Endothelial cell of umbilical vein (primary cell): ENCODE data around the gene IL16. TPM values are rescaled to one million over a fixed set of nuclear protein-coding genes. Genes with fewer than 3 reads are reported as not detected.

ENCODE experiments used
- BruUV-seq: library from RNA; stranded (reverse); fragments of 400-500 nt; replicated peaks from 2 replicates; lab custom pipeline; 2021; lab: Mats Ljungman, UMichigan
- CTCF ChIA-PET: fragments of 300-600, 350-600 bp; sonication (Branson Sonifier 250); formaldehyde crosslinking; loops from one replicate; lab custom pipeline; 2021; ENCODE audit warnings: antibody characterized with exemption, inconsistent platforms; lab: Charles Lee
- POLR2A ChIA-PET: fragments of 300-600, 350-600 bp; sonication (Branson Sonifier 250); formaldehyde crosslinking; loops from one replicate; lab custom pipeline; 2021; ENCODE audit warnings: antibody characterized with exemption, inconsistent platforms; lab: Charles Lee
- DNase-seq: peaks from one replicate; pipeline ENCODE4 v3.0.0-alpha.2; 2011; ENCODE audit warnings: low read depth, low spot score
- FAIRE-seq: peaks from 2 replicates; lab custom pipeline; 2011; peaks lifted over from hg19 to GRCh38; lab: Jason Lieb, UNC
- H2AFZ ChIP-seq: 2 replicates; pipeline ENCODE4 v1.6.0; 2012; ENCODE audit warnings: low read depth, low read length, control low read depth, inconsistent platforms
- H3K27ac ChIP-seq: 2 replicates; pipeline ENCODE4 v1.5.1; 2011; ENCODE audit warnings: low read depth, mild to moderate bottlenecking, control low read depth, low read length, moderate library complexity; ENCODE audit not compliant: insufficient read depth
- H3K27me3 ChIP-seq, 2 experiments: 2 replicates each; pipeline versions ENCODE4 v1.6.0 to v1.6.1; 2011; ENCODE audit warnings: low read length in 2 of 2, mixed read lengths in 1 of 2; ENCODE audit not compliant: control insufficient read depth in 2 of 2, insufficient read depth in 2 of 2
- H3K36me3 ChIP-seq, 2 experiments: 2 replicates in 1 of 2; 3 replicates in 1 of 2; pipeline ENCODE4 v1.5.1; 2011; ENCODE audit warnings: low read length in 2 of 2, mild to moderate bottlenecking in 1 of 2, moderate library complexity in 1 of 2; ENCODE audit not compliant: control insufficient read depth in 2 of 2, insufficient read depth in 2 of 2; ENCODE audit errors: extremely low read depth in 1 of 2
- H3K4me1 ChIP-seq: 3 replicates; pipeline ENCODE4 v1.5.1; 2011; ENCODE audit warnings: mild to moderate bottlenecking, low read length; ENCODE audit not compliant: control insufficient read depth, insufficient read depth; ENCODE audit errors: extremely low read depth
- H3K4me2 ChIP-seq: 2 replicates; pipeline ENCODE4 v1.6.1; 2011; ENCODE audit warnings: low read length, control low read depth, mixed read lengths; ENCODE audit not compliant: insufficient read depth
- H3K4me3 ChIP-seq, 3 experiments: fragments of 200-600 bp in 1 of 3; sonication (generic), shearing (Covaris generic) in 1 of 3; replicated peaks in 1 of 3; 2 replicates each; pipeline ENCODE4 v1.5.1; 2011 to 2016; ENCODE audit warnings: control low read depth in 3 of 3, low read length in 3 of 3, mild to moderate bottlenecking in 2 of 3, inconsistent platforms in 1 of 3, low read depth in 1 of 3, moderate library complexity in 1 of 3; ENCODE audit not compliant: insufficient read depth in 1 of 3
- H3K79me2 ChIP-seq: 2 replicates; pipeline ENCODE4 v1.6.0; 2012; ENCODE audit warnings: low read length, inconsistent platforms; ENCODE audit not compliant: control insufficient read depth, insufficient read depth
- H3K9ac ChIP-seq: replicated peaks from 2 replicates; pipeline ENCODE3; 2011; ENCODE audit warnings: low read length, control low read depth; ENCODE audit not compliant: insufficient read depth; ENCODE audit errors: extremely low read depth
- H3K9me1 ChIP-seq: replicated peaks from 3 replicates; pipeline ENCODE4 v1.6.0; 2011; ENCODE audit warnings: mild to moderate bottlenecking, low read length; ENCODE audit not compliant: control insufficient read depth, insufficient read depth; ENCODE audit errors: extremely low read depth
- H3K9me3 ChIP-seq: replicated peaks from 2 replicates; pipeline ENCODE4 v1.5.1; 2012; ENCODE audit warnings: low read length, inconsistent platforms; ENCODE audit not compliant: control insufficient read depth, insufficient read depth
- H4K20me1 ChIP-seq: replicated peaks from 2 replicates; pipeline ENCODE3; 2011; ENCODE audit warnings: mild to moderate bottlenecking, low read length; ENCODE audit not compliant: control insufficient read depth, insufficient read depth; ENCODE audit errors: extremely low read depth
- CTCF ChIP-seq, 2 donors: IDR thresholded peaks; 1 replicate in 1 of 2; 2 replicates in 1 of 2; pipeline ENCODE4 v1.5.1; 2011; ENCODE audit warnings: low read length in 2 of 2, mild to moderate bottlenecking in 2 of 2, moderate library complexity in 2 of 2, control low read depth in 1 of 2, inconsistent platforms in 1 of 2, low read depth in 1 of 2; ENCODE audit not compliant: insufficient read depth in 1 of 2; ENCODE audit errors: extremely low read depth in 1 of 2
- EZH2 ChIP-seq: IDR thresholded peaks from 2 replicates; pipeline ENCODE4 v1.6.1; 2012; ENCODE audit warnings: borderline replicate concordance, low read depth, mild to moderate bottlenecking, moderate library complexity, low read length, inconsistent platforms; ENCODE audit not compliant: severe bottlenecking
- FOS ChIP-seq: IDR thresholded peaks from 2 replicates; pipeline ENCODE4 v1.6.1; 2011; ENCODE audit warnings: mild to moderate bottlenecking, low read length, moderate library complexity, borderline replicate concordance; ENCODE audit not compliant: insufficient read depth
- GATA2 ChIP-seq: IDR thresholded peaks from 2 replicates; pipeline ENCODE4 v1.7.0; 2011; ENCODE audit warnings: low read depth, mild to moderate bottlenecking, moderate library complexity, mixed read lengths, low read length; ENCODE audit not compliant: insufficient read length, insufficient read depth
- JUN ChIP-seq: IDR thresholded peaks from 2 replicates; pipeline ENCODE4 v1.6.1; 2011; ENCODE audit warnings: borderline replicate concordance, low read depth; ENCODE audit not compliant: insufficient read length, insufficient read depth
- MAX ChIP-seq: IDR thresholded peaks from 2 replicates; pipeline ENCODE4 v1.6.1; 2011; ENCODE audit not compliant: insufficient read depth, insufficient read length
- MYC ChIP-seq: IDR thresholded peaks from one replicate; pipeline ENCODE4 v1.6.1; 2011; ENCODE audit warnings: mild to moderate bottlenecking, low read depth, low read length
- POLR2A ChIP-seq: IDR thresholded peaks from 2 replicates; pipeline ENCODE4 v1.6.1; 2012; ENCODE audit warnings: low read depth, mild to moderate bottlenecking, control low read depth, low read length
- POLR2AphosphoS5 ChIP-seq: IDR thresholded peaks from 2 replicates; pipeline ENCODE4 v1.6.1; 2012; ENCODE audit warnings: low read depth, mild to moderate bottlenecking, control low read depth, low read length, moderate library complexity; ENCODE audit not compliant: insufficient read depth
- dilution Hi-C: fragments of 300-500 bp; cut with MboI; formaldehyde crosslinking; loops from one replicate; pipeline ENCODE4 v1.15.0; 2019; ENCODE audit warnings: low sequenced_read_pairs; ENCODE audit not compliant: extremely low pct_ligation_motif_present
- intact Hi-C: fragments of 100-400 bp; cut with micrococcal nuclease; formaldehyde crosslinking; loops from one replicate; pipeline ENCODE4 v1.10.0; 2022
- polyA plus RNA-seq, 4 experiments: library from polyadenylated mRNA; depleted of rRNA in 3 of 4; stranded (reverse) in 3 of 4; unstranded in 1 of 4; fragments of >200 nt; gene quantifications; 2 replicates each; pipeline versions ENCODE4 v1.2.1 to v1.2.3, GENCODE V29; 2011 to 2012; ENCODE audit warnings: missing spikeins in 1 of 4
- total RNA-seq: library from RNA; stranded (reverse); gene quantifications from 2 replicates; pipeline ENCODE4 v1.2.3, GENCODE V29; 2021

Gene IL16
- total and polyA plus RNA-seq, 2 donors (not counting 3 experiments of a cell fraction or from before 2014, with no cell fraction given) = 0.29 to 2.1 TPM

GRCh38 chr15:81181220-81181619 is 15.5 kb upstream of the IL16 start:
- H4K20me1 ChIP-seq = no peaks in the 10 kb centered on the region
- POLR2A ChIA-PET = no interaction called here
- H3K9ac ChIP-seq = no peak overlapping the region
- no peaks in the 10 kb centered on the region for H3K36me3 ChIP-seq
- no peak for FAIRE-seq
- H3K27ac ChIP-seq = no peak overlapping the region
- TF ChIP-seq JUN (no peak), GATA2 (no peak), FOS (no peak), POLR2A (no peak), MYC (no peak), EZH2 (no peak), MAX (no peak), CTCF (IDR thresholded peaks at IDR 0.05; ENCODE audit: extremely low read depth in 1 of 2, insufficient read depth in 1 of 2, low read depth in 1 of 2, low read length in 2 of 2) (no peak), POLR2AphosphoS5 (no peak)
- no peaks in the 10 kb centered on the region for H3K79me2 ChIP-seq
- no peak overlapping the region for H3K4me2 ChIP-seq
- no peaks in the 10 kb centered on the region for H3K9me1 ChIP-seq
- intact Hi-C loops = no loop called here
- no TSS peak for BruUV-seq
- no peaks in the 10 kb centered on the region for H3K27me3 ChIP-seq
- H2AFZ ChIP-seq = no peak overlapping the region
- CTCF ChIA-PET = no interaction called here
- H3K9me3 ChIP-seq = no peaks in the 10 kb centered on the region
- H3K4me3 ChIP-seq = no peak overlapping the region
- DNase-seq = no peak
- dilution Hi-C loops = no loop called here
- no peaks in the 10 kb centered on the region for H3K4me1 ChIP-seq
